ENCODE results near the gene ASF1B.

- TF ChIP-seq, protein P1, sequence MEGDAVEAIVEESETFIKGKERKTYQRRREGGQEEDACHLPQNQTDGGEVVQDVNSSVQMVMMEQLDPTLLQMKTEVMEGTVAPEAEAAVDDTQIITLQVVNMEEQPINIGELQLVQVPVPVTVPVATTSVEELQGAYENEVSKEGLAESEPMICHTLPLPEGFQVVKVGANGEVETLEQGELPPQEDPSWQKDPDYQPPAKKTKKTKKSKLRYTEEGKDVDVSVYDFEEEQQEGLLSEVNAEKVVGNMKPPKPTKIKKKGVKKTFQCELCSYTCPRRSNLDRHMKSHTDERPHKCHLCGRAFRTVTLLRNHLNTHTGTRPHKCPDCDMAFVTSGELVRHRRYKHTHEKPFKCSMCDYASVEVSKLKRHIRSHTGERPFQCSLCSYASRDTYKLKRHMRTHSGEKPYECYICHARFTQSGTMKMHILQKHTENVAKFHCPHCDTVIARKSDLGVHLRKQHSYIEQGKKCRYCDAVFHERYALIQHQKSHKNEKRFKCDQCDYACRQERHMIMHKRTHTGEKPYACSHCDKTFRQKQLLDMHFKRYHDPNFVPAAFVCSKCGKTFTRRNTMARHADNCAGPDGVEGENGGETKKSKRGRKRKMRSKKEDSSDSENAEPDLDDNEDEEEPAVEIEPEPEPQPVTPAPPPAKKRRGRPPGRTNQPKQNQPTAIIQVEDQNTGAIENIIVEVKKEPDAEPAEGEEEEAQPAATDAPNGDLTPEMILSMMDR (conservative IDR thresholded peaks at IDR 0.05; ENCODE audit: low read depth, low read length) = no peak
- no peak for TF ChIP-seq EZH2 (IDR thresholded peaks at IDR 0.05; ENCODE audit: borderline replicate concordance, low read depth, low read length, poor library complexity, severe bottlenecking)
Measured at GRCh38 chr19:14183741-14184350, 47.5 kb upstream of the ASF1B start.
